Measurements from ENCODE around the gene LRRC74B.

DNA sequence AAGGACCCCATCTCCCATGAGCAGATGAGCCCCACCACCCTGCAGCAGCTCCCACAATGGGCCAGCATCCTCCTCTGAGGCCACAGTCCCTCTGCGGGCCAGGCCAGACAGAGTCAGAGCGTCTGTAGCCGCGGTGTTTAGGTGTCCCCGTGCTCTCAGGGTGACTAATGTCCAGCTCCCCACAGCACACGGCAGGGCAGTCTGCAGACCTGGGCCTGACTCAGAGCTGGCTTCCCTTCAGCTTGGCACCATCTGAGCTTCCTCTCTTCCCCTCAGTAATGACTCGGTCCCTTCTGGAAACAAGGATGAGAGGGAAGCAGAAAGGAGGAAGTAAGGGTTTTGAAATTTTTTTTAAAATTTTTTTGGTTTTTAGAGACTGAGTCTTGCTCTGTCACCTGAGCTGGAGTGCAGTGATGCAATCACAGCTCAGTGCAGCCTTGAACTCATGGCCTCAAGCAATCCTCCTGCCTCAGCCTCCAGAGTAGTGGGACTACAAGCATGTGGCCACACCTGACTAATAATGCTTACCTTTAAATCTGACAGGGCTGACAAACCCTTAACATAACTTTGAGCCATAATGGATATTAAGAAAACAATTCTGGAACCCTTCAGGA is 28.5 kb downstream of the LRRC74B start:
- TF ChIP-seq, protein P1, sequence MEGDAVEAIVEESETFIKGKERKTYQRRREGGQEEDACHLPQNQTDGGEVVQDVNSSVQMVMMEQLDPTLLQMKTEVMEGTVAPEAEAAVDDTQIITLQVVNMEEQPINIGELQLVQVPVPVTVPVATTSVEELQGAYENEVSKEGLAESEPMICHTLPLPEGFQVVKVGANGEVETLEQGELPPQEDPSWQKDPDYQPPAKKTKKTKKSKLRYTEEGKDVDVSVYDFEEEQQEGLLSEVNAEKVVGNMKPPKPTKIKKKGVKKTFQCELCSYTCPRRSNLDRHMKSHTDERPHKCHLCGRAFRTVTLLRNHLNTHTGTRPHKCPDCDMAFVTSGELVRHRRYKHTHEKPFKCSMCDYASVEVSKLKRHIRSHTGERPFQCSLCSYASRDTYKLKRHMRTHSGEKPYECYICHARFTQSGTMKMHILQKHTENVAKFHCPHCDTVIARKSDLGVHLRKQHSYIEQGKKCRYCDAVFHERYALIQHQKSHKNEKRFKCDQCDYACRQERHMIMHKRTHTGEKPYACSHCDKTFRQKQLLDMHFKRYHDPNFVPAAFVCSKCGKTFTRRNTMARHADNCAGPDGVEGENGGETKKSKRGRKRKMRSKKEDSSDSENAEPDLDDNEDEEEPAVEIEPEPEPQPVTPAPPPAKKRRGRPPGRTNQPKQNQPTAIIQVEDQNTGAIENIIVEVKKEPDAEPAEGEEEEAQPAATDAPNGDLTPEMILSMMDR (IDR thresholded peaks at IDR 0.05), result no peak
- TF ChIP-seq ZFX (IDR thresholded peaks at IDR 0.05; ENCODE audit: borderline replicate concordance), result no peak

Measured in 22Rv1 (cell line).